ENCODE data around the gene CACNB2.
"Not testable (repeated sequence)": the region's sequence is repeated elsewhere in the genome, so short reads cannot be mapped to it uniquely, and the experiment has no call there.

Gene CACNB2

GRCh38 chr10:18158773-18159265, 18.6 kb downstream of the CACNB2 start:
- Mint-ChIP-seq H3K4me3 (no peak overlapping the region), H3K36me3 (no peaks in the 10 kb centered on the region), H3K4me1 (no peaks in the 10 kb centered on the region), H3K9me3 (no peaks in the 10 kb centered on the region), H3K27me3 (peaks cover 0 to 6% of the 10 kb centered on the region in 2 donors), H3K27ac (no peak overlapping the region)
- DNase-seq = no peak
- ATAC-seq (replicated peaks) = no peak

GRCh38 chr10:18159557-18159956, 19.3 kb downstream of the CACNB2 start:
- Mint-ChIP-seq H3K4me3 (no peak overlapping the region), H3K27ac (no peak overlapping the region), H3K4me1 (no peaks in the 10 kb centered on the region), H3K36me3 (no peaks in the 10 kb centered on the region), H3K27me3 (peaks cover 0 to 6% of the 10 kb centered on the region in 2 donors), H3K9me3 (no peaks in the 10 kb centered on the region)
- DNase-seq (no peak), ATAC-seq (replicated peaks) (no peak)

GRCh38 chr10:18162021-18162627, 21.9 kb downstream of the CACNB2 start:
- ATAC-seq (replicated peaks) (no peak), DNase-seq (no peak)
- Mint-ChIP-seq H3K4me3 (no peak overlapping the region), H3K27me3 (peaks cover 0 to 6% of the 10 kb centered on the region in 2 donors), H3K36me3 (no peaks in the 10 kb centered on the region), H3K4me1 (no peaks in the 10 kb centered on the region), H3K9me3 (no peaks in the 10 kb centered on the region), H3K27ac (no peak overlapping the region)

GRCh38 chr10:18164093-18164492, 23.9 kb downstream of the CACNB2 start:
- Mint-ChIP-seq H3K4me3 (no peak overlapping the region), H3K27ac (no peak overlapping the region), H3K9me3 (no peaks in the 10 kb centered on the region), H3K36me3 (no peaks in the 10 kb centered on the region), H3K4me1 (no peaks in the 10 kb centered on the region), H3K27me3 (peaks cover 0 to 6% of the 10 kb centered on the region in 2 donors)
- ATAC-seq (replicated peaks) = no peak
- DNase-seq = no peak

GRCh38 chr10:18164748-18165361, 24.6 kb downstream of the CACNB2 start:
- Mint-ChIP-seq H3K9me3 (no peaks in the 10 kb centered on the region), H3K4me3 (no peak overlapping the region), H3K36me3 (no peaks in the 10 kb centered on the region), H3K27me3 (peaks cover 0 to 6% of the 10 kb centered on the region in 2 donors), H3K4me1 (no peaks in the 10 kb centered on the region), H3K27ac (no peak overlapping the region)
- DNase-seq = no peak
- ATAC-seq (replicated peaks) = no peak

GRCh38 chr10:18178854-18179483, 38.7 kb downstream of the CACNB2 start:
- no peak for ATAC-seq (replicated peaks)
- H3K9me3 Mint-ChIP-seq = no peaks in the 10 kb centered on the region
- no peak overlapping the region for H3K4me3 Mint-ChIP-seq
- H3K4me1 Mint-ChIP-seq = no peaks in the 10 kb centered on the region
- H3K36me3 Mint-ChIP-seq = no peaks in the 10 kb centered on the region
- no peak for DNase-seq
- H3K27ac Mint-ChIP-seq = no peak overlapping the region
- peaks cover 0 to 9% of the 10 kb centered on the region in 2 donors for H3K27me3 Mint-ChIP-seq

- Mint-ChIP-seq H3K4me3 (no peak overlapping the region), H3K4me1 (no peaks in the 10 kb centered on the region), H3K36me3 (no peaks in the 10 kb centered on the region), H3K27me3 (peaks cover 0 to 9% of the 10 kb centered on the region in 2 donors), H3K27ac (no peak overlapping the region), H3K9me3 (no peaks in the 10 kb centered on the region)
- DNase-seq (no peak), ATAC-seq (replicated peaks) (no peak)
Measured at GRCh38 chr10:18179891-18180290, 39.7 kb downstream of the CACNB2 start.

- H3K27me3 Mint-ChIP-seq; H3K4me3 Mint-ChIP-seq; H3K9me3 Mint-ChIP-seq; H3K36me3 Mint-ChIP-seq; DNase-seq; ATAC-seq (replicated peaks); H3K4me1 Mint-ChIP-seq; H3K27ac Mint-ChIP-seq: not testable (repeated sequence)
Measured at GRCh38 chr10:18181382-18181781, 41.2 kb downstream of the CACNB2 start.

GRCh38 chr10:18185621-18186020, 45.4 kb downstream of the CACNB2 start:
- peaks cover 0 to 4% of the 10 kb centered on the region in 2 donors for H3K27me3 Mint-ChIP-seq
- H3K4me3 Mint-ChIP-seq = no peak overlapping the region
- DNase-seq = no peak
- H3K9me3 Mint-ChIP-seq = peaks cover 1 to 3% of the 10 kb centered on the region in 2 donors
- no peak for ATAC-seq (replicated peaks)
- no peaks in the 10 kb centered on the region for H3K36me3 Mint-ChIP-seq
- H3K4me1 Mint-ChIP-seq = no peaks in the 10 kb centered on the region
- H3K27ac Mint-ChIP-seq = no peak overlapping the region

GRCh38 chr10:18190840-18191239, 50.6 kb downstream of the CACNB2 start:
- H3K27me3 Mint-ChIP-seq = no peaks in the 10 kb centered on the region
- H3K9me3 Mint-ChIP-seq = peaks cover 1 to 3% of the 10 kb centered on the region in 2 donors

GRCh38 chr10:18194634-18195033, 54.4 kb downstream of the CACNB2 start:
- no peak for DNase-seq
- H3K9me3 Mint-ChIP-seq = no peaks in the 10 kb centered on the region
- ATAC-seq (replicated peaks) = no peak
- no peaks in the 10 kb centered on the region for H3K4me1 Mint-ChIP-seq
- no peak overlapping the region for H3K27ac Mint-ChIP-seq
- H3K4me3 Mint-ChIP-seq = no peak overlapping the region
- peaks cover 0 to 5% of the 10 kb centered on the region in 2 donors for H3K27me3 Mint-ChIP-seq
- no peaks in the 10 kb centered on the region for H3K36me3 Mint-ChIP-seq

More at GRCh38 chr10:18190840-18191239, 50.6 kb downstream of the CACNB2 start:
- DNase-seq = no peak
- no peak overlapping the region for H3K27ac Mint-ChIP-seq
- H3K4me3 Mint-ChIP-seq = no peak overlapping the region
- no peaks in the 10 kb centered on the region for H3K4me1 Mint-ChIP-seq
- no peak for ATAC-seq (replicated peaks)
- H3K36me3 Mint-ChIP-seq = no peaks in the 10 kb centered on the region

GRCh38 chr10:18195060-18195799, 55.0 kb downstream of the CACNB2 start:
- ATAC-seq (replicated peaks) = no peak
- Mint-ChIP-seq H3K36me3 (no peaks in the 10 kb centered on the region), H3K9me3 (no peaks in the 10 kb centered on the region), H3K27me3 (peaks cover 0 to 5% of the 10 kb centered on the region in 2 donors), H3K4me1 (no peaks in the 10 kb centered on the region), H3K4me3 (no peak overlapping the region), H3K27ac (no peak overlapping the region)
- DNase-seq = no peak

GRCh38 chr10:18196806-18197550, 56.8 kb downstream of the CACNB2 start:
- H3K36me3 Mint-ChIP-seq = no peaks in the 10 kb centered on the region
- peaks cover 0 to 5% of the 10 kb centered on the region in 2 donors for H3K27me3 Mint-ChIP-seq
- no peak overlapping the region for H3K27ac Mint-ChIP-seq
- no peak for ATAC-seq (replicated peaks)
- no peaks in the 10 kb centered on the region for H3K4me1 Mint-ChIP-seq
- H3K4me3 Mint-ChIP-seq = no peak overlapping the region
- H3K9me3 Mint-ChIP-seq = no peaks in the 10 kb centered on the region
- DNase-seq = no peak

- Mint-ChIP-seq H3K27me3 (peaks cover 0 to 5% of the 10 kb centered on the region in 2 donors), H3K27ac (no peak overlapping the region), H3K36me3 (no peaks in the 10 kb centered on the region), H3K9me3 (no peaks in the 10 kb centered on the region), H3K4me3 (no peak overlapping the region), H3K4me1 (no peaks in the 10 kb centered on the region)
- ATAC-seq (replicated peaks) = no peak
- DNase-seq = no peak
Measured at GRCh38 chr10:18197706-18198105, 57.5 kb downstream of the CACNB2 start.

Data from stimulated activated naive B cell treated with anti-CD40 and anti-IgM and Interleukin-4, amounts not matched to agents 10 μg/mL and 1 μg/mL and 100 μg/mL, for 72 hours (primary cell).